Fibroblast of skin of right quadriceps (primary cell): ENCODE measurements around the gene MIOX.
A peak's percentile ranks its signal among the peaks of the same experiment; 100 is the strongest.

Experiments
- DNase-seq: peaks from one replicate; pipeline ENCODE4 v3.0.0-alpha.2; 2013

The MIOX gene

DNA sequence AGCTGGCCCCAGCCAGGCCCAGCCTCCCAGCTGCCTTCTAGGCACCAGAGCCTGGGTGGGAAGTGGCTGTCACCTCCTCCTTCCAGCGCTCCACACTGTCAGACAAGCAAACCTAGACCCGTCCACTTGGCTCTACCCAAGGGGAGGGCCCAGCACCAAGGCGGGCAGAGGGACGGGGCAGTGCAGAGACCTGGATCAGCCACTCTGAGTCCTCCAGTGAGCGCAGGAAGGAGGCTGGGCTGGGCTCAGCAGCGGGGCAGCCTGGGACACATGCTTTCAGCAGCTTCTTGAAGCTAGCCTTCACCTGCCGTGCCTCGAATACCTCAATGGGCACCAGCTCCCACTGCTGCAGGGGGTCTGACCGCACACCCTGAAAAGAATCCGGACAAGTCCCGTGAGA lies 30.6 kb upstream of the MIOX start:
- no peak for DNase-seq

- no peak for DNase-seq
Observed at GRCh38 chr22:50456466-50457234, 30.0 kb upstream of the MIOX start.

GRCh38 chr22:50459016-50459415 lies 27.6 kb upstream of the MIOX start:
- DNase-seq: no peak

- DNase-seq: no peak
Observed at GRCh38 chr22:50459496-50460140, 27.0 kb upstream of the MIOX start.

DNA sequence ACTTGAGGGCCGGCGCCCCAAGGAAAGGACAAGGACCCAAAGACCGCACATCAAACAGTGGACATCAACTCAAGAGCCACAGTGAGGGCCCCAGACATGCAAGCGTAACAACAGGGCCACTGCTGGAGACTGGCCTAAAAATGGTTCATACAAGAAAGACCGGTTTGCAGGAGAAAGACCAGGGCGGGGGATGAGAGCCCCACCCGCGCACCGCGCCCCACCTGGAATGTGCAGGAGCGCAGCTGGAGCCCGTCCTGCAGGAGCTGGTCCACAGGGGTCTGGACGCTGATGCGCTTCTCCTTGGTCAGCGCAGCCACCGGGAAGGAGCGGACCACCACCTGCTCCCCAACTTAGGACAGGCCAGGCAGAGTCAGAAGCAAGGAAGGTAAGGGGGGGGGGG lies 25.7 kb upstream of the MIOX start:
- DNase-seq: no peak

DNA sequence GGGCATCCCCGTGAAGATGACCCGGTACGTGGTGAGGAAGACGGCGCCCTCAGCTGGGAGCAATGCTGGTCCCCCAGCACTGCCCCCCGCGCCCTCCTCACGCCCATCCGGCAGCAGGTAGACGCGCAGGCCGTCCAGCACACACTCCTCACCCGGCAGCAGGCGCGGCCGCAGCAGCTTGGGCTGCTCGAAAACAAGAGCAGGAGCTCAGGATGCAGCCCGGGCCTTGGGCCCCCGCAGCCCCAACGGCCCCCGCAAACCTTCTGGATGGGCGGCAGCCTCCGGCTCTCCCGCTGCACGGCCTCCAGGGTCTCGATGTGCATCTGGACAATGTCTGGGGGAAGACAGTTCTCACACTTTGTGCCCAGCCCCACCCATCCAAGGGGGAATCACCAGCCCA lies 25.1 kb upstream of the MIOX start:
- DNase-seq: no peak

DNA sequence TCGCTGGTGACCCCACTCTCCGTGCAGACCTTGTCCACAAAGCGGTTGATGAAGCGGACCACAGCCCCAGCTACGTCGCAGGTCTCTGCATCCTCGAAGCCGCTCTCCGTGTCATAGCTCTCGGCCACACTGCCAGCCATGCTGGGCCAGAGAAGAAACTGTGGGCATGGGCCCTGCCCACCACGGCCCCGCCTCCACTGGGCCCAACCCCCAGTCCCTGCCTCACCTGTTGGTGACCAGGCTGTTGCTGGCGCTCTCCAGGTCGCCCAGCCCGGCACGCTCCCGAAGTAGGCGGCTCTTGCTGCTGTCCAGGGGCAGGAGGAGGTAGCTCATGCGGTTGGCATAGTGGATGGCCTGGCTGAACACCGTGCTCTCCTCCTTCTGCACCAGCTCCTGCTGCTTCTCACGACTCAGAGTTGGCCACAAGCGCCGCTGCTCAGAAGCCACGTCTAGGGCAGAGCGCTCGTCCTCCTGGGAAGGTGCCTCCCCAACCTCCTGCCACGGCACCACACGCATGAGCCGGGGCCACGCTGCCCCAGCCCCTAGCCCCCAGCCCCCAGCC lies 24.6 kb upstream of the MIOX start:
- no peak for DNase-seq

- no peak for DNase-seq
Observed at GRCh38 chr22:50463188-50463900, 23.3 kb upstream of the MIOX start.

- DNase-seq: no peak
Observed at GRCh38 chr22:50464451-50464850, 22.2 kb upstream of the MIOX start.

DNA sequence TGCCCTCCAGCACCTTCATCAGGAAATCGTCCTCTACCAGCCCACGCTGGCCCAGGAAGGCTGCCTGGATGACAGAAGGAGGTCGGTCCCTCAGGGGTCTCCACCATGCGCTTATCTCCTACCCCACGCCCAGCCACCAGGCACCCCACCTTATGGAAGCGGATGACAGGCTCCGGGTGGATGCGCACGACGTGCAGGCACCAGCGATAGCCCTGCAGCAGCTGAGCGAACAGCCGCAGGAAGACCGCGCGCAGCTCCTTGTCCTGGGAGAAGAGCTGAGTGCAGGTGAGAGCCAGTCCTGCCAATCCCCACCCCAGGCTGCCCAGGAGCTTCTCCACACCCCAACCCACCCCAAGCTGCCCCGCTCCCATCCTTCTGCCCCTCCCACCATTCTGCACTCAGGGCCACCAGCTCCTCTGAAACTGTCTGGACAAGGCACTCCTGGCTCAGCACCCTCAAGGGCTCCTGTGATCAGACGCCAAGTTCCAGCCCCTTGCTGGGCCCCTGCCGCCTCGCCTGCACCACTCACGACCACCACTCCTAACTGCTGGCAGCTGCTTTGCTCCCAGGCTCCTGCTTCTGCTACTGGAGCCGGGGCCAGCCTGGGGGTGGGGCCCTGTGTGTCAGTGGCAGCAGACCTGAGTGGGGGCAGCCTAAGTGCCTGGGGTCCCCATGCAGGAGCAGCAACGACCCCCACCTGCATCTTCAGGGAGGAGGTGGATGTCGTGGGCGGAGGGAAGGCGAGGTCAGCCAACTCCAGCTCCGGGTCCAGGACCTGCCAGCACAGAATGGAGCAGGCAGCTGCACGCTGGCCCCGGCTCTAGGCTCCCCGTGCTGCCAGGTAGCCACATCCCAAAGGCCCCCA lies 21.4 kb upstream of the MIOX start:
- no peak for DNase-seq

GRCh38 chr22:50467341-50467740 lies 19.3 kb upstream of the MIOX start:
- DNase-seq: no peak

DNA sequence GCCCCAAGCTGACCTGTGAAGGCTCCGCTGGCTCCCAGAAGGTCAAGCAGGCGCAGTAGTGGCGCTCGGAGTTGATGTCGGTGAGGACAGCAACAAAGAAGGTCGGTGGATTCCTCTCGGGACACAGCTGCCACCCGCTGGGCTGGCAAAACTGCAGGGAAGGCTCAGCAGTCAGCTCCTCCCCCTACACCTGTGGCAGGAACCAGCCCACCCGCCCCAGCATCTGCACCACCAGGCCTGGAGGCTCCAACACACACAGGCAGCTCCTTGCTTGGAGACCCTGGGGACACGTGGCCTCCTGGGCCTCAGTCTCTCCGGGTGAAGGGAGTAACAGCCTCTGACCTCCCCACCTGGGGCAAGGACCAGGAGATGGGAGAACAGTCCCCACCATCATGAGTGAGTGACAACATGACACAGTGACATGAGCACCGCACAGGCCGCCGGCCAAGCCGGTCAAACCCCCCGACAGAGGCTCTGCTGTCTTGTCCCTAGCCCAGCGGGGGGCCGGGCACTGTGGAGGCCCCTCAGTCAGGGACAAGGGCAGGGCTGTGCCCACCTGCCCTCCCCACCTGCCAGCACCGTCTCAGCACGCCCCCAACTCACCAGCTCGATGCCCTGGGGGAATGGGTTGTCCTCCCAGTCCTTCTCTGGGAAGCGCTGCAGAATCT lies 18.8 kb upstream of the MIOX start:
- DNase-seq: no peak

DNA sequence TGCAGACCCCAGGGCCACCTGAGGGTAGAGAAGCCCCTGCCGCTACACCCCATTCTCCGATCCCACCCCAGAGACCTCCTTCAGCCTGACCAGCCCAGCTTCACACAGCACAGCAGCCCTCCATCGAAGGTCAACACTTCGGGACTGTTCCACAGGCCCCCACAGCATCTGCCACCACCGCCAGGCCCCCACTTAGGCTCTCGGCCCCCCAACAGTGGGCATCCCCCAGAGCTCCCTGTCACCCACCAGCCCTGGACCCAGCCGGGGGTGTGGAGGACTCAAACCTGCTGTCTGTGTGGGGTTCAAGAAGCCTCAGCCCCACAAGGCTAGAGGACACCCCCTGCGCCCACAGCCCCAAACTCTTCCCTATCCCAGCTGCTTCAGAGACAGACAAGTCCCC lies 18.0 kb upstream of the MIOX start:
- DNase-seq: no peak

- DNase-seq: peak; percentile 45
Observed at GRCh38 chr22:50469377-50470305, 17.0 kb upstream of the MIOX start.

- no peak for DNase-seq
Observed at GRCh38 chr22:50470491-50470890, 16.2 kb upstream of the MIOX start.

- DNase-seq: no peak
Observed at GRCh38 chr22:50471197-50471847, 15.3 kb upstream of the MIOX start.

DNA sequence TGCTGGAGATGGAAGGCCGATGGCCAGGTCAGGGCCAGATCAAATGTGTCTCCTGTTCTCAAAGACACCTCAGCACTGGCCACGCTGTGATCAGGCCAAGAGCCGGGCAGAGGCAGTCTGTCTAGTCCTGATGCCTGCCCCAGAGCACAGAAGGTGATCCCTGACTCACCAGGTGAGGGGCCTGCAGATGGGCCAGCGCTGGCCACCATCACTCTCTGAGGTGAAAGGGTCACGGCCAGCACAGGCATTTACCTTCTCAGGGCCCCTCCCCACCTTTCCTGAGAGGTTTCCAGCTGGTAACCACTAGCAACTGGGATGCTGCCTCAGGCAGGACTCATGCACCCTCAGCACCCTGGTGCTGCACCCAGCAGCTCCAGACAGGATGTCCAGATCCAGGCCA lies 14.7 kb upstream of the MIOX start:
- no peak for DNase-seq

- no peak for DNase-seq
Observed at GRCh38 chr22:50473088-50473487, 13.6 kb upstream of the MIOX start.

DNA sequence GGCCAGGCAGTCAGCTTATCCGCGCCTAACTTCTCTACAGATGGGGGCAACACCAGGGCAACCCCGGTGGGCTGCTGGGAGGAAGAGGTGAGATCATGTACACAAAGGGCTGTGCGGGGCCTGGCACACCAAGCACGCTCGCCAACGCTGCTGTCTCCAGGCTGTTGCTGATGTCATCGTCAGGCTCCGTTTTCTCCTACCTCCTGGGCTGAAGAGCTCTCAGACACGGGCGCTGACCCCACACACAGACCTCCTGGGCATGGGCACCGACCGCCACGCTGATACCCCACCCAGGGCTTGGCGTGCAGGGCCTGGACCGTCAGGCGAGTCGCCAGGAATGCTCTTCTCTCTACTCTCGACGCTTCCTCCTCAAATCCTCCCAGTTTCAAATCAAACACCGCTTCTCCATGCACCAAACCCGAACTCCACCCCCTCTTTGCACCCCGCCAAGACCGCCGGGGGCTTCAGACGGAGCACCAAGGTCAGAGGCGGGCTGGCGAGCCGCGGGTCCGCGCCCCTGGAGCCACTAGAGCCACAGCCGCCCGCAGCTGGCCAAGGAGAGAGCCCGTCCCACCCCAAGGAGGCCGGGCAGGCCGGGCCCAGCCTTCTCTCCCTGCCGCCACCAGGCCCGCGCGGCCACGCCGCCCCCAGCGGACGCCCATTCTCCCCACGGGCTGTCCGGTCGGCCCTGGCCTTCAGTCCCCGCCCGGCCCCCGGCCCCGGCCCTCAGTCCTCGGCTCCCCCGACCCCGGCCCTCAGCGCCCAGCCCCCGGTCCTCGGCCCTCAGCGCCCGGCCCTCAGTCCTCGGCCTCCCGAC lies 12.6 kb upstream of the MIOX start:
- DNase-seq: peak; percentile 20
